ENCODE results near the gene TMEM132D. TPM values are rescaled to one million over a fixed set of nuclear protein-coding genes. Genes with fewer than 3 reads are reported as not detected.

TMEM132D gene
- total and polyA plus RNA-seq, 2 of the 4 experiments (the other 2 are of a cell fraction): not detected

- peaks cover 15% of the 10 kb centered on the region for H3K9me3 ChIP-seq (ENCODE audit: control insufficient read depth, insufficient read depth, low read length)
- H3K14ac ChIP-seq (replicated peaks; ENCODE audit: low read depth, low read length): no peak overlapping the region
- no peaks in the 10 kb centered on the region for H3K4me1 ChIP-seq (ENCODE audit: control insufficient read depth, insufficient read depth, low read length)
- dilution Hi-C loops (cut with HindIII; ENCODE audit: low sequenced_read_pairs, unreplicated experiment): no loop called here
- ATAC-seq (ENCODE audit: low read depth): no peak
- H4K5ac ChIP-seq (ENCODE audit: low read depth, low read length): no peak overlapping the region
- no TSS peak for BruUV-seq (replicated peaks)
- no peak for DNase-seq
- H3K9ac ChIP-seq (ENCODE audit: low read depth, low read length): no peak overlapping the region
- no peak overlapping the region for H3K4me2 ChIP-seq (ENCODE audit: low read depth, low read length)
- no peak overlapping the region for H2BK120ac ChIP-seq (ENCODE audit: low read depth, low read length)
- POLR2A ChIA-PET (ENCODE audit: unreplicated experiment): no interaction called here
- no peak overlapping the region for H2AFZ ChIP-seq (replicated peaks; ENCODE audit: low read length, poor library complexity)
- no peak overlapping the region for H2BK15ac ChIP-seq (ENCODE audit: low read depth, low read length)
- no peak overlapping the region for H3K4ac ChIP-seq (ENCODE audit: low read depth, low read length)
- H4K91ac ChIP-seq (ENCODE audit: insufficient read depth, low read depth, low read length): no peak overlapping the region
- H3K18ac ChIP-seq (ENCODE audit: low read depth, low read length): no peak overlapping the region
- intact Hi-C loops (cut with micrococcal nuclease): no loop called here
- no peak overlapping the region for H3K27ac ChIP-seq (ENCODE audit: insufficient read depth, low read length)
- H2AK5ac ChIP-seq (ENCODE audit: low read depth, low read length): no peak overlapping the region
- no peak overlapping the region for H3K56ac ChIP-seq (ENCODE audit: extremely low read depth, insufficient read depth, low read length)
- H3K27me3 ChIP-seq (ENCODE audit: control insufficient read depth, insufficient read depth, low read length): no peaks in the 10 kb centered on the region
- H4K8ac ChIP-seq (ENCODE audit: low read depth in 2 of 2, low read length in 2 of 2): no peak overlapping the region
- CTCF ChIA-PET: no interaction called here
- no peak overlapping the region for H2AK9ac ChIP-seq (replicated peaks; ENCODE audit: low read depth, low read length, poor library complexity)
- TF ChIP-seq NFE2L2 (IDR thresholded peaks at IDR 0.05; ENCODE audit: low read depth, low read length): no peak
- TF ChIP-seq MXI1 (IDR thresholded peaks at IDR 0.05; ENCODE audit: borderline replicate concordance, low read depth, low read length): no peak
- TF ChIP-seq MAZ (IDR thresholded peaks at IDR 0.05; ENCODE audit: borderline replicate concordance, low read depth, low read length): no peak
- no peak for TF ChIP-seq CTCF (conservative IDR thresholded peaks at IDR 0.05; ENCODE audit: low read depth, low read length)
- no peak for TF ChIP-seq MAFK (IDR thresholded peaks at IDR 0.05; ENCODE audit: low read depth, low read length)
- no peak for TF ChIP-seq ELK1 (IDR thresholded peaks at IDR 0.05; ENCODE audit: borderline replicate concordance, low read depth, low read length)
- TF ChIP-seq, protein P1, sequence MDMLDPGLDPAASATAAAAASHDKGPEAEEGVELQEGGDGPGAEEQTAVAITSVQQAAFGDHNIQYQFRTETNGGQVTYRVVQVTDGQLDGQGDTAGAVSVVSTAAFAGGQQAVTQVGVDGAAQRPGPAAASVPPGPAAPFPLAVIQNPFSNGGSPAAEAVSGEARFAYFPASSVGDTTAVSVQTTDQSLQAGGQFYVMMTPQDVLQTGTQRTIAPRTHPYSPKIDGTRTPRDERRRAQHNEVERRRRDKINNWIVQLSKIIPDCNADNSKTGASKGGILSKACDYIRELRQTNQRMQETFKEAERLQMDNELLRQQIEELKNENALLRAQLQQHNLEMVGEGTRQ (IDR thresholded peaks at IDR 0.05; ENCODE audit: low read depth, low read length): no peak
- no peak for TF ChIP-seq FOS (IDR thresholded peaks at IDR 0.05; ENCODE audit: low read depth, low read length)
- TF ChIP-seq RAD21 (IDR thresholded peaks at IDR 0.05; ENCODE audit: low read length): no peak
- no peak for TF ChIP-seq CHD1 (IDR thresholded peaks at IDR 0.05; ENCODE audit: low read depth, low read length)
- no peak for TF ChIP-seq CEBPB (IDR thresholded peaks at IDR 0.05; ENCODE audit: low read depth, low read length)
- no peak overlapping the region for H3K23ac ChIP-seq (ENCODE audit: low read depth, low read length)
- 0% methylated on average over 1 of the region's 6 CpGs; no CpG with 5 or more reads in 1 of the 2 experiments for WGBS, 2 experiments (ENCODE audit: extremely low coverage in 2 of 2, insufficient read length in 1 of 2)
- no peak overlapping the region for H2BK5ac ChIP-seq (ENCODE audit: low read depth, low read length, poor library complexity, severe bottlenecking)
- in situ Hi-C loops (cut with MboI; ENCODE audit: low sequenced_read_pairs): no loop called here
- no peak overlapping the region for H3K4me3 ChIP-seq (ENCODE audit: insufficient read depth, low read depth, low read length)
- H4K20me1 ChIP-seq (ENCODE audit: insufficient read depth, low read length): no peaks in the 10 kb centered on the region
- no peaks in the 10 kb centered on the region for H3K9me1 ChIP-seq (ENCODE audit: insufficient read depth, low read length)
- H3K36me3 ChIP-seq (ENCODE audit: control insufficient read depth, insufficient read depth, low read length): no peaks in the 10 kb centered on the region
- no peaks in the 10 kb centered on the region for H3K79me1 ChIP-seq (ENCODE audit: low read depth in 1 of 2, low read length in 2 of 2)
- H2BK20ac ChIP-seq (ENCODE audit: low read depth, low read length): no peak overlapping the region
Observed at GRCh38 chr12:129202109-129202814, 701.6 kb downstream of the TMEM132D start.
